GM12878 (cell line): ENCODE results near the gene TRABD2A. TPM values are rescaled to one million over a fixed set of nuclear protein-coding genes. Genes with fewer than 3 reads are reported as not detected.

Source experiments
- ATAC-seq: fragments of 200-7000 bp; cut with Tn5 transposase; 3 replicates; pipeline ENCODE4 v1.9.1; 2020; ENCODE audit warnings: mild to moderate bottlenecking, moderate library complexity
- BruUV-seq: library from RNA; stranded (reverse); fragments of 400-500 nt; replicated peaks from 2 replicates; lab custom pipeline; 2021; lab: Mats Ljungman, UMichigan
- CTCF ChIA-PET: fragments of 300-600 bp; sonication (Branson Sonifier 250); formaldehyde crosslinking; extraction: SDS; loops from one replicate; lab custom pipeline; 2021; ENCODE audit warnings: inconsistent platforms; lab: Yijun Ruan, JAX
- POLR2A ChIA-PET: fragments of 350-600 bp; formaldehyde crosslinking; extraction: SDS; loops from one replicate; lab custom pipeline; 2021; ENCODE audit warnings: inconsistent platforms; lab: Charles Lee
- RAD21 ChIA-PET: fragments of 300-600 bp; sonication (Branson Sonifier 250); formaldehyde crosslinking; loops from one replicate; lab custom pipeline; 2023; ENCODE audit warnings: antibody characterized with exemption; ENCODE audit not compliant: unreplicated experiment; lab: Charles Lee
- SMC1A ChIA-PET: fragments of 300-600 bp; sonication (Branson Sonifier 250); formaldehyde crosslinking; loops from one replicate; lab custom pipeline; 2023; ENCODE audit not compliant: unreplicated experiment, uncharacterized antibody; lab: Charles Lee
- DNase-seq: peaks from one replicate; pipeline ENCODE4 v3.0.0-alpha.2; 2011; ENCODE audit warnings: low read depth, low spot score
- FAIRE-seq: peaks from 3 replicates; lab custom pipeline; 2011; peaks lifted over from hg19 to GRCh38; lab: Jason Lieb, UNC
- H2AFZ ChIP-seq: 2 replicates; pipeline ENCODE4 v1.6.0; 2011; ENCODE audit warnings: low read depth, low read length, control low read depth; ENCODE audit not compliant: control insufficient read depth
- H3K27ac ChIP-seq: 2 replicates; pipeline ENCODE4 v1.5.1; 2011; ENCODE audit warnings: control low read depth; ENCODE audit not compliant: control insufficient read depth, insufficient read depth
- H3K27me3 ChIP-seq, 2 experiments: replicated peaks in 1 of 2; 2 replicates each; pipeline versions ENCODE4 v1.6.0 to v1.6.1; 2011; ENCODE audit warnings: low read length in 1 of 2; ENCODE audit not compliant: control insufficient read depth in 2 of 2, insufficient read depth in 2 of 2
- H3K36me3 ChIP-seq, 2 experiments: 2 replicates each; pipeline ENCODE4 v1.5.1; 2011; ENCODE audit warnings: low read length in 1 of 2; ENCODE audit not compliant: control insufficient read depth in 2 of 2, insufficient read depth in 2 of 2
- H3K4me1 ChIP-seq: 2 replicates; pipeline ENCODE4 v1.6.1; 2011; ENCODE audit warnings: mild to moderate bottlenecking, low read length, moderate library complexity, mixed read lengths; ENCODE audit not compliant: control insufficient read depth, insufficient read depth
- H3K4me2 ChIP-seq: 2 replicates; pipeline ENCODE4 v1.6.0; 2011; ENCODE audit warnings: control low read depth; ENCODE audit not compliant: control insufficient read depth, insufficient read depth
- H3K4me3 ChIP-seq: fragments of 200-600 bp; sonication (generic); 2 replicates; pipeline ENCODE4 v1.5.1; 2016
- H3K79me2 ChIP-seq: 2 replicates; pipeline ENCODE4 v1.6.0; 2011; ENCODE audit warnings: low read length; ENCODE audit not compliant: control insufficient read depth, insufficient read depth
- H3K9ac ChIP-seq: 2 replicates; pipeline ENCODE4 v1.8.0; 2011; ENCODE audit warnings: low read length, control low read depth, mixed read lengths; ENCODE audit not compliant: control insufficient read depth, insufficient read depth
- H3K9me3 ChIP-seq: replicated peaks from 3 replicates; pipeline ENCODE4 v1.5.1; 2011; ENCODE audit warnings: mild to moderate bottlenecking, low read length; ENCODE audit not compliant: control insufficient read depth, insufficient read depth
- H4K20me1 ChIP-seq: 2 replicates; pipeline ENCODE4 v1.6.0; 2011; ENCODE audit not compliant: control insufficient read depth, insufficient read depth
- CHD1 ChIP-seq: IDR thresholded peaks from 2 replicates; pipeline ENCODE4 v1.6.1; 2012; ENCODE audit warnings: low read depth, low read length, improper control_type of control experiment
- CHD2 ChIP-seq: IDR thresholded peaks from 2 replicates; pipeline ENCODE4 v1.6.1; 2011; ENCODE audit warnings: low read depth, low read length, improper control_type of control experiment, borderline replicate concordance
- FOXM1 ChIP-seq: IDR thresholded peaks from 2 replicates; pipeline ENCODE4 v1.6.1; 2012; ENCODE audit warnings: low read depth, mild to moderate bottlenecking, inconsistent platforms, low read length, moderate library complexity
- SRF ChIP-seq, 2 experiments: IDR thresholded peaks; 2 replicates each; pipeline ENCODE4 v1.6.1; 2011; ENCODE audit warnings: low read depth in 2 of 2, low read length in 2 of 2, mild to moderate bottlenecking in 1 of 2, moderate library complexity in 1 of 2
- WGBS: methylation state at CpG from one replicate; pipeline ENCODE4 v1.1.6; 2016; ENCODE audit warnings: low lambda C conversion rate; ENCODE audit not compliant: insufficient replicate concordance, insufficient coverage; ENCODE audit errors: missing lambda C conversion rate; 5-methylcytosine and 5-hydroxymethylcytosine counted together
- in situ Hi-C: fragments of 300-500 bp; cut with MboI; formaldehyde crosslinking; loops from 9 replicates; pipeline ENCODE4 v1.14.3; 2018; ENCODE audit warnings: mixed read lengths
- intact Hi-C: fragments of 100-400 bp; cut with micrococcal nuclease; formaldehyde crosslinking; loops from one replicate; pipeline ENCODE4 v1.14.2; 2022; ENCODE audit not compliant: unreplicated experiment
- polyA plus RNA-seq, 11 experiments: library from polyadenylated mRNA; depleted of rRNA in 4 of 11; unstranded in 6 of 11; stranded (reverse) in 5 of 11; fragments of >200 nt; fragmentation: Nextera tagmentation in 4 of 11; fragmentation: Illumina TruSeq in 1 of 11; extraction: Ambion mirVana in 4 of 11; extraction: Trizol in 1 of 11; gene quantifications; 1 replicate in 1 of 11; 2 replicates in 10 of 11; pipeline versions ENCODE4 v1.2.1 to v1.2.3, GENCODE V29; 2011 to 2016; ENCODE audit warnings: inconsistent platforms in 2 of 11, missing spikeins in 2 of 11, low read depth in 1 of 11
- total RNA-seq, 4 experiments: library from RNA; depleted of rRNA in 3 of 4; stranded (reverse); fragments of >200 nt in 3 of 4; fragmentation: Illumina TruSeq in 1 of 4; extraction: Trizol in 1 of 4; gene quantifications; 2 replicates each; pipeline versions ENCODE4 v1.2.1 to v1.2.3, GENCODE V29; 2013 to 2021
- TF ChIP-seq, protein P1 (sequence below): fragments of 450-650 bp; IDR thresholded peaks from 2 replicates; pipeline ENCODE4 v1.6.1; 2017; ENCODE audit warnings: borderline replicate concordance
- TF ChIP-seq, protein P2 (sequence below): fragments of 450-650 bp; IDR thresholded peaks from 2 replicates; pipeline ENCODE4 v1.6.1; 2017; ENCODE audit warnings: mild to moderate bottlenecking, moderate library complexity

TRABD2A gene
- total and polyA plus RNA-seq, 10 of the 15 experiments (the other 5 are each of a cell fraction or from before 2014, with no cell fraction given), result 1.4 to 7.6 (median 4.1) TPM

DNA sequence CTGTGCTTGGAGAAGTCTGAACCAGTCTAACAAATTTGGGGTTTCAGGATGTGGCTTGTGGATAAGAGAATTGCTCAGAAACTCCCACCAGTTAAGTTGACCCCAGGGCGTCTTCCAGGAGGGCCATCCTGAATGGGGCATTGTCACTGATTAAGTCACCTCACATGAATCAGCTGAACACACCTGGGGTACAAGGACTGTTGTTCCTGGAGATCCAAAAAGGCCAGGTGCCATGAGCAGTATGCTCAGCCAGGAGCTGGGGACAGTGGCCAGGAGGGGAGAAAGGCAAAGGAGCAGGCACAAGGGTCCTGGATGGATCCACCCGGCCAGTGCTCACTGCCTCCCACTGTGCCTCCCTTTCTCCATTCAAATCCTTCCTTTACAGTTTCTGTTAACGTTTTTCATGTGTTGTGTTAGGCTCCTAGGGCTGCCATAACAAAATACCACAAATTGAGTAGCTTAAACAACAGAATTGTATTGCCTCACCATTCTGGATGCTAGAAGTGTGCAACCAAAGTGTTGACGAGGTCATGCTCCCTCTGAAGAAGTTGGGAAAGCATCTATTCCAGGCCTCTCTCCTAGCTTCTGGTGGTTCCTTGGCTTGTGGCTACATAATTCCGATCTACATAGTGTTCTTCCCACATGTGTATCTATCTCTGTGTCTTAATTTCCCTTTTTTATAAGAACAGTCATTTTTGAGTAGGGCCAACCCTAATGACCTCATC lies 33.4 kb downstream of the TRABD2A start (continued):
- TF ChIP-seq, protein P1, sequence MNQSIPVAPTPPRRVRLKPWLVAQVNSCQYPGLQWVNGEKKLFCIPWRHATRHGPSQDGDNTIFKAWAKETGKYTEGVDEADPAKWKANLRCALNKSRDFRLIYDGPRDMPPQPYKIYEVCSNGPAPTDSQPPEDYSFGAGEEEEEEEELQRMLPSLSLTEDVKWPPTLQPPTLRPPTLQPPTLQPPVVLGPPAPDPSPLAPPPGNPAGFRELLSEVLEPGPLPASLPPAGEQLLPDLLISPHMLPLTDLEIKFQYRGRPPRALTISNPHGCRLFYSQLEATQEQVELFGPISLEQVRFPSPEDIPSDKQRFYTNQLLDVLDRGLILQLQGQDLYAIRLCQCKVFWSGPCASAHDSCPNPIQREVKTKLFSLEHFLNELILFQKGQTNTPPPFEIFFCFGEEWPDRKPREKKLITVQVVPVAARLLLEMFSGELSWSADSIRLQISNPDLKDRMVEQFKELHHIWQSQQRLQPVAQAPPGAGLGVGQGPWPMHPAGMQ, result no peak
- no peak for TF ChIP-seq CHD1
- TF ChIP-seq SRF (IDR thresholded peaks at IDR 0.05; ENCODE audit: low read depth in 2 of 2, low read length in 2 of 2), result no peak
- TF ChIP-seq FOXM1, result no peak
- no peak for TF ChIP-seq CHD2

DNA sequence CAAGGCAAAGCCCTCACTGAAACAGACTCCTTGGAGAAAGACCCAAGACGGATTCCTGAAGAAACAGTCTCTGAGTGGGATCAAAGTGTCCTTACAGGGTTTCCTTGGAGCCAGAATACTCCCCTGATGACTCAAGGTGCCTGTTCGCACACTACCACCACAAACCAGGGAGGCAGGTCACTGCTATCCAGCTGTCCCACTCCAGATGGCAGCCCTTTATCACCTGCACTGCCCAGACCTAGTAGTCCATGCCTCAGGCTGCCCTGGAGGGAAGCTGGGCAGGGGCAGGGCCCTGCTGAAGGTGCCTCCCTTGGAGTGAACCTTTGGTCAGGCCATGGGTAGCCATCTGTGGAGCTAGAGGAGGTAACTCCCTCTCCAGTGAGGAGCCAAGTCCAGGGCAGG lies 34.1 kb downstream of the TRABD2A start:
- H3K4me2 ChIP-seq, result no peak overlapping the region
- no TSS peak for BruUV-seq
- no peaks in the 10 kb centered on the region for H3K36me3 ChIP-seq
- FAIRE-seq (no peak), ATAC-seq (no peak), DNase-seq (no peak)
- in situ Hi-C loops, result no loop called here
- SMC1A ChIA-PET, result interaction anchor here (0.6 to 1.1 kb wide), 4 partner anchors 11 to 301 kb away, joined by 3 read pairs; no protein-coding TSS in a partner anchor
- 33% methylated on average over 2 of the region's 2 CpGs for WGBS
- CTCF ChIA-PET, result interaction anchor here (0.8 to 1.3 kb wide), 2 partner anchors 9 to 79 kb away, joined by 3 to 4 read pairs; no protein-coding TSS in a partner anchor
- H4K20me1 ChIP-seq, result no peaks in the 10 kb centered on the region
- RAD21 ChIA-PET, result no interaction called here
- no peak overlapping the region for H3K27ac ChIP-seq
- TF ChIP-seq, protein P2, sequence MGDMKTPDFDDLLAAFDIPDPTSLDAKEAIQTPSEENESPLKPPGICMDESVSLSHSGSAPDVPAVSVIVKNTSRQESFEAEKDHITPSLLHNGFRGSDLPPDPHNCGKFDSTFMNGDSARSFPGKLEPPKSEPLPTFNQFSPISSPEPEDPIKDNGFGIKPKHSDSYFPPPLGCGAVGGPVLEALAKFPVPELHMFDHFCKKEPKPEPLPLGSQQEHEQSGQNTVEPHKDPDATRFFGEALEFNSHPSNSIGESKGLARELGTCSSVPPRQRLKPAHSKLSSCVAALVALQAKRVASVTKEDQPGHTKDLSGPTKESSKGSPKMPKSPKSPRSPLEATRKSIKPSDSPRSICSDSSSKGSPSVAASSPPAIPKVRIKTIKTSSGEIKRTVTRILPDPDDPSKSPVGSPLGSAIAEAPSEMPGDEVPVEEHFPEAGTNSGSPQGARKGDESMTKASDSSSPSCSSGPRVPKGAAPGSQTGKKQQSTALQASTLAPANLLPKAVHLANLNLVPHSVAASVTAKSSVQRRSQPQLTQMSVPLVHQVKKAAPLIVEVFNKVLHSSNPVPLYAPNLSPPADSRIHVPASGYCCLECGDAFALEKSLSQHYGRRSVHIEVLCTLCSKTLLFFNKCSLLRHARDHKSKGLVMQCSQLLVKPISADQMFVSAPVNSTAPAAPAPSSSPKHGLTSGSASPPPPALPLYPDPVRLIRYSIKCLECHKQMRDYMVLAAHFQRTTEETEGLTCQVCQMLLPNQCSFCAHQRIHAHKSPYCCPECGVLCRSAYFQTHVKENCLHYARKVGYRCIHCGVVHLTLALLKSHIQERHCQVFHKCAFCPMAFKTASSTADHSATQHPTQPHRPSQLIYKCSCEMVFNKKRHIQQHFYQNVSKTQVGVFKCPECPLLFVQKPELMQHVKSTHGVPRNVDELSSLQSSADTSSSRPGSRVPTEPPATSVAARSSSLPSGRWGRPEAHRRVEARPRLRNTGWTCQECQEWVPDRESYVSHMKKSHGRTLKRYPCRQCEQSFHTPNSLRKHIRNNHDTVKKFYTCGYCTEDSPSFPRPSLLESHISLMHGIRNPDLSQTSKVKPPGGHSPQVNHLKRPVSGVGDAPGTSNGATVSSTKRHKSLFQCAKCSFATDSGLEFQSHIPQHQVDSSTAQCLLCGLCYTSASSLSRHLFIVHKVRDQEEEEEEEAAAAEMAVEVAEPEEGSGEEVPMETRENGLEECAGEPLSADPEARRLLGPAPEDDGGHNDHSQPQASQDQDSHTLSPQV, result no peak
- no peaks in the 10 kb centered on the region for H3K79me2 ChIP-seq
- no peaks in the 10 kb centered on the region; the same call in 2 of the 3 replicates for H3K9me3 ChIP-seq
- H3K4me3 ChIP-seq, result no peak overlapping the region
- POLR2A ChIA-PET, result no interaction called here
- H3K4me1 ChIP-seq, result peaks cover 3% of the 10 kb centered on the region; the same call in 1 of the 2 replicates
- H3K27me3 ChIP-seq, result no peaks in the 10 kb centered on the region
- H2AFZ ChIP-seq, result no peak overlapping the region
- H3K9ac ChIP-seq, result no peak overlapping the region
- intact Hi-C loops, result no loop called here
